GM12878 (cell line): ENCODE results near the gene PAF1. TPM values are rescaled to one million over a fixed set of nuclear protein-coding genes. Genes with fewer than 3 reads are reported as not detected.

Experiments used
- ATAC-seq: fragments of 200-7000 bp; cut with Tn5 transposase; 3 replicates; pipeline ENCODE4 v1.9.1; 2020; ENCODE audit warnings: mild to moderate bottlenecking, moderate library complexity
- BruUV-seq: library from RNA; stranded (reverse); fragments of 400-500 nt; replicated peaks from 2 replicates; lab custom pipeline; 2021; lab: Mats Ljungman, UMichigan
- CTCF ChIA-PET: fragments of 300-600 bp; sonication (Branson Sonifier 250); formaldehyde crosslinking; extraction: SDS; loops from one replicate; lab custom pipeline; 2021; ENCODE audit warnings: inconsistent platforms; lab: Yijun Ruan, JAX
- POLR2A ChIA-PET: fragments of 350-600 bp; formaldehyde crosslinking; extraction: SDS; loops from one replicate; lab custom pipeline; 2021; ENCODE audit warnings: inconsistent platforms; lab: Charles Lee
- RAD21 ChIA-PET: fragments of 300-600 bp; sonication (Branson Sonifier 250); formaldehyde crosslinking; loops from one replicate; lab custom pipeline; 2023; ENCODE audit warnings: antibody characterized with exemption; ENCODE audit not compliant: unreplicated experiment; lab: Charles Lee
- SMC1A ChIA-PET: fragments of 300-600 bp; sonication (Branson Sonifier 250); formaldehyde crosslinking; loops from one replicate; lab custom pipeline; 2023; ENCODE audit not compliant: unreplicated experiment, uncharacterized antibody; lab: Charles Lee
- DNase-seq: peaks from one replicate; pipeline ENCODE4 v3.0.0-alpha.2; 2011; ENCODE audit warnings: low read depth, low spot score
- FAIRE-seq: peaks from 3 replicates; lab custom pipeline; 2011; peaks lifted over from hg19 to GRCh38; lab: Jason Lieb, UNC
- H2AFZ ChIP-seq: 2 replicates; pipeline ENCODE4 v1.6.0; 2011; ENCODE audit warnings: low read depth, low read length, control low read depth; ENCODE audit not compliant: control insufficient read depth
- H3K27ac ChIP-seq: 2 replicates; pipeline ENCODE4 v1.5.1; 2011; ENCODE audit warnings: control low read depth; ENCODE audit not compliant: control insufficient read depth, insufficient read depth
- H3K27me3 ChIP-seq, 2 experiments: replicated peaks in 1 of 2; 2 replicates each; pipeline versions ENCODE4 v1.6.0 to v1.6.1; 2011; ENCODE audit warnings: low read length in 1 of 2; ENCODE audit not compliant: control insufficient read depth in 2 of 2, insufficient read depth in 2 of 2
- H3K36me3 ChIP-seq, 2 experiments: 2 replicates each; pipeline ENCODE4 v1.5.1; 2011; ENCODE audit warnings: low read length in 1 of 2; ENCODE audit not compliant: control insufficient read depth in 2 of 2, insufficient read depth in 2 of 2
- H3K4me1 ChIP-seq: 2 replicates; pipeline ENCODE4 v1.6.1; 2011; ENCODE audit warnings: mild to moderate bottlenecking, low read length, moderate library complexity, mixed read lengths; ENCODE audit not compliant: control insufficient read depth, insufficient read depth
- H3K4me2 ChIP-seq: 2 replicates; pipeline ENCODE4 v1.6.0; 2011; ENCODE audit warnings: control low read depth; ENCODE audit not compliant: control insufficient read depth, insufficient read depth
- H3K4me3 ChIP-seq: fragments of 200-600 bp; sonication (generic); 2 replicates; pipeline ENCODE4 v1.5.1; 2016
- H3K79me2 ChIP-seq: 2 replicates; pipeline ENCODE4 v1.6.0; 2011; ENCODE audit warnings: low read length; ENCODE audit not compliant: control insufficient read depth, insufficient read depth
- H3K9ac ChIP-seq: 2 replicates; pipeline ENCODE4 v1.8.0; 2011; ENCODE audit warnings: low read length, control low read depth, mixed read lengths; ENCODE audit not compliant: control insufficient read depth, insufficient read depth
- H3K9me3 ChIP-seq: replicated peaks from 3 replicates; pipeline ENCODE4 v1.5.1; 2011; ENCODE audit warnings: mild to moderate bottlenecking, low read length; ENCODE audit not compliant: control insufficient read depth, insufficient read depth
- H4K20me1 ChIP-seq: 2 replicates; pipeline ENCODE4 v1.6.0; 2011; ENCODE audit not compliant: control insufficient read depth, insufficient read depth
- CBX5 ChIP-seq: sonication (generic); IDR thresholded peaks from 2 replicates; pipeline ENCODE4 v1.6.1; 2016; ENCODE audit warnings: low read depth, moderate library complexity, mild to moderate bottlenecking, inconsistent platforms
- CHD4 ChIP-seq: fragments of 200-600 bp; sonication (generic); IDR thresholded peaks from 2 replicates; pipeline ENCODE4 v1.6.1; 2016; ENCODE audit warnings: mild to moderate bottlenecking
- IRF4 ChIP-seq: IDR thresholded peaks from 2 replicates; pipeline ENCODE4 v1.6.1; 2011; ENCODE audit warnings: low read depth, low read length
- KLF5 ChIP-seq: fragments of 450-650 bp; IDR thresholded peaks from 2 replicates; pipeline ENCODE4 v1.6.1; 2014; ENCODE audit warnings: mild to moderate bottlenecking; ENCODE audit not compliant: partially characterized antibody
- ZNF207 ChIP-seq: fragments of 450-650 bp; IDR thresholded peaks from 2 replicates; pipeline ENCODE4 v1.6.1; 2014; ENCODE audit warnings: antibody characterized with exemption, mild to moderate bottlenecking, borderline replicate concordance
- WGBS: methylation state at CpG from one replicate; pipeline ENCODE4 v1.1.6; 2016; ENCODE audit warnings: low lambda C conversion rate; ENCODE audit not compliant: insufficient replicate concordance, insufficient coverage; ENCODE audit errors: missing lambda C conversion rate; 5-methylcytosine and 5-hydroxymethylcytosine counted together
- in situ Hi-C: fragments of 300-500 bp; cut with MboI; formaldehyde crosslinking; loops from 9 replicates; pipeline ENCODE4 v1.14.3; 2018; ENCODE audit warnings: mixed read lengths
- intact Hi-C: fragments of 100-400 bp; cut with micrococcal nuclease; formaldehyde crosslinking; loops from one replicate; pipeline ENCODE4 v1.14.2; 2022; ENCODE audit not compliant: unreplicated experiment
- polyA plus RNA-seq, 11 experiments: library from polyadenylated mRNA; depleted of rRNA in 4 of 11; unstranded in 6 of 11; stranded (reverse) in 5 of 11; fragments of >200 nt; fragmentation: Nextera tagmentation in 4 of 11; fragmentation: Illumina TruSeq in 1 of 11; extraction: Ambion mirVana in 4 of 11; extraction: Trizol in 1 of 11; gene quantifications; 1 replicate in 1 of 11; 2 replicates in 10 of 11; pipeline versions ENCODE4 v1.2.1 to v1.2.3, GENCODE V29; 2011 to 2016; ENCODE audit warnings: inconsistent platforms in 2 of 11, missing spikeins in 2 of 11, low read depth in 1 of 11
- total RNA-seq, 4 experiments: library from RNA; depleted of rRNA in 3 of 4; stranded (reverse); fragments of >200 nt in 3 of 4; fragmentation: Illumina TruSeq in 1 of 4; extraction: Trizol in 1 of 4; gene quantifications; 2 replicates each; pipeline versions ENCODE4 v1.2.1 to v1.2.3, GENCODE V29; 2013 to 2021
- TF ChIP-seq, protein P1 (sequence below): fragments of 450-650 bp; formaldehyde crosslinking; IDR thresholded peaks from 2 replicates; pipeline ENCODE4 v1.5.0; 2022; ENCODE audit warnings: mild to moderate bottlenecking, missing genetic modification characterization
- TF ChIP-seq, protein P2 (sequence below): IDR thresholded peaks from 2 replicates; pipeline ENCODE4 v1.6.1; 2012; ENCODE audit warnings: mild to moderate bottlenecking, low read depth, low read length
- TF ChIP-seq, protein P3 (sequence below): IDR thresholded peaks from 2 replicates; pipeline ENCODE4 v1.6.1; 2011; ENCODE audit warnings: low read depth, mild to moderate bottlenecking, low read length, moderate library complexity, borderline replicate concordance; ENCODE audit errors: extremely low read depth

PAF1 gene
- total and polyA plus RNA-seq, 10 of the 15 experiments (the other 5 are each of a cell fraction or from before 2014, with no cell fraction given): 1.7 to 45.8 (median 39.6) TPM

DNA sequence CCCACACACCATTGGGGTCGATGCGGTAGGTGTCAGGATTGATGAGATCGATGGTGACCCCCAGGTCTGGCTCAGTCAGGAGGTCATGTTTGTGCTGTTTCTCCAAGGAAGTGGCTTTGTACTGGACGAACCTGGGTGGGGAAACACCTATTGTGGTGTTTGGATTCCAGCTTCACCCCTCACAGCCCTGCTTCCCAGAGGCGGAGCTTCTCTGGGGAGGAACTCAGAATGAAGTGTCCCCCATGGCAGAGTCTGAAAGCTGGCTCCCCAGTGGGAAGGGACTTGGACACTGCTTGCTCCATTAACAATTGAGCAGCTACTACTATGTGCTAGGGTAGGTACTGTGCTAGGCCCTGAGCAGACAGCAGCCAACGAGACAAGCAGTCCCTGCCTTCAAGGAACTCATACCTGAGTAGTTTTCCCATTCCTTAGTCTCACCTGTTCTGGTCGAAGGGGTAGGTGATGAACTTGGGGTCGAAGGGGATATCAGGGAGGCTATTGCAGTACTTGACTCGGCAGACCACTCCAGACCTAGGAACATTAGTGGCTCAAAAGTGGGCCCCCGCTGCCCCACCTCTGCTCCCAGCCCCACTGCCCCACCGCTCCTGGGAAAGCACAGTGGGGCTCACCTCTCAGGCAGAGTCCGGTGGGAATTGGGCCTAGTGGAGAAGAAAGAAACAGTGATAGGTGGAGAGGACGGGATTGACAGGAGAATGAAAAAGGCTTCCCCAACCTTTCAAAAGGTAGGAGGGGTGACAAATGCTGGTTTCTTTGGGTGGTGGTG lies 1.1 kb downstream of the PAF1 start:
- no peak for FAIRE-seq
- RAD21 ChIA-PET: interaction anchor here (1.6 kb wide), 1 partner anchor 54 kb away, joined by 6 read pairs; the partner anchor contains the start of gene GMFG

More for the DNA sequence above, 1.1 kb downstream of the PAF1 start:
- TF ChIP-seq, protein P1, sequence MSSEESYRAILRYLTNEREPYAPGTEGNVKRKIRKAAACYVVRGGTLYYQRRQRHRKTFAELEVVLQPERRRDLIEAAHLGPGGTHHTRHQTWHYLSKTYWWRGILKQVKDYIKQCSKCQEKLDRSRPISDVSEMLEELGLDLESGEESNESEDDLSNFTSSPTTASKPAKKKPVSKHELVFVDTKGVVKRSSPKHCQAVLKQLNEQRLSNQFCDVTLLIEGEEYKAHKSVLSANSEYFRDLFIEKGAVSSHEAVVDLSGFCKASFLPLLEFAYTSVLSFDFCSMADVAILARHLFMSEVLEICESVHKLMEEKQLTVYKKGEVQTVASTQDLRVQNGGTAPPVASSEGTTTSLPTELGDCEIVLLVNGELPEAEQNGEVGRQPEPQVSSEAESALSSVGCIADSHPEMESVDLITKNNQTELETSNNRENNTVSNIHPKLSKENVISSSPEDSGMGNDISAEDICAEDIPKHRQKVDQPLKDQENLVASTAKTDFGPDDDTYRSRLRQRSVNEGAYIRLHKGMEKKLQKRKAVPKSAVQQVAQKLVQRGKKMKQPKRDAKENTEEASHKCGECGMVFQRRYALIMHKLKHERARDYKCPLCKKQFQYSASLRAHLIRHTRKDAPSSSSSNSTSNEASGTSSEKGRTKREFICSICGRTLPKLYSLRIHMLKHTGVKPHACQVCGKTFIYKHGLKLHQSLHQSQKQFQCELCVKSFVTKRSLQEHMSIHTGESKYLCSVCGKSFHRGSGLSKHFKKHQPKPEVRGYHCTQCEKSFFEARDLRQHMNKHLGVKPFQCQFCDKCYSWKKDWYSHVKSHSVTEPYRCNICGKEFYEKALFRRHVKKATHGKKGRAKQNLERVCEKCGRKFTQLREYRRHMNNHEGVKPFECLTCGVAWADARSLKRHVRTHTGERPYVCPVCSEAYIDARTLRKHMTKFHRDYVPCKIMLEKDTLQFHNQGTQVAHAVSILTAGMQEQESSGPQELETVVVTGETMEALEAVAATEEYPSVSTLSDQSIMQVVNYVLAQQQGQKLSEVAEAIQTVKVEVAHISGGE (CRISPR knock-in tag): no peak
- TF ChIP-seq, protein P2, sequence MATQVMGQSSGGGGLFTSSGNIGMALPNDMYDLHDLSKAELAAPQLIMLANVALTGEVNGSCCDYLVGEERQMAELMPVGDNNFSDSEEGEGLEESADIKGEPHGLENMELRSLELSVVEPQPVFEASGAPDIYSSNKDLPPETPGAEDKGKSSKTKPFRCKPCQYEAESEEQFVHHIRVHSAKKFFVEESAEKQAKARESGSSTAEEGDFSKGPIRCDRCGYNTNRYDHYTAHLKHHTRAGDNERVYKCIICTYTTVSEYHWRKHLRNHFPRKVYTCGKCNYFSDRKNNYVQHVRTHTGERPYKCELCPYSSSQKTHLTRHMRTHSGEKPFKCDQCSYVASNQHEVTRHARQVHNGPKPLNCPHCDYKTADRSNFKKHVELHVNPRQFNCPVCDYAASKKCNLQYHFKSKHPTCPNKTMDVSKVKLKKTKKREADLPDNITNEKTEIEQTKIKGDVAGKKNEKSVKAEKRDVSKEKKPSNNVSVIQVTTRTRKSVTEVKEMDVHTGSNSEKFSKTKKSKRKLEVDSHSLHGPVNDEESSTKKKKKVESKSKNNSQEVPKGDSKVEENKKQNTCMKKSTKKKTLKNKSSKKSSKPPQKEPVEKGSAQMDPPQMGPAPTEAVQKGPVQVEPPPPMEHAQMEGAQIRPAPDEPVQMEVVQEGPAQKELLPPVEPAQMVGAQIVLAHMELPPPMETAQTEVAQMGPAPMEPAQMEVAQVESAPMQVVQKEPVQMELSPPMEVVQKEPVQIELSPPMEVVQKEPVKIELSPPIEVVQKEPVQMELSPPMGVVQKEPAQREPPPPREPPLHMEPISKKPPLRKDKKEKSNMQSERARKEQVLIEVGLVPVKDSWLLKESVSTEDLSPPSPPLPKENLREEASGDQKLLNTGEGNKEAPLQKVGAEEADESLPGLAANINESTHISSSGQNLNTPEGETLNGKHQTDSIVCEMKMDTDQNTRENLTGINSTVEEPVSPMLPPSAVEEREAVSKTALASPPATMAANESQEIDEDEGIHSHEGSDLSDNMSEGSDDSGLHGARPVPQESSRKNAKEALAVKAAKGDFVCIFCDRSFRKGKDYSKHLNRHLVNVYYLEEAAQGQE: no peak
- TF ChIP-seq ZNF207 (no peak), KLF5 (no peak), IRF4 (no peak), CBX5 (no peak), CHD4 (no peak)
- TF ChIP-seq, protein P3, sequence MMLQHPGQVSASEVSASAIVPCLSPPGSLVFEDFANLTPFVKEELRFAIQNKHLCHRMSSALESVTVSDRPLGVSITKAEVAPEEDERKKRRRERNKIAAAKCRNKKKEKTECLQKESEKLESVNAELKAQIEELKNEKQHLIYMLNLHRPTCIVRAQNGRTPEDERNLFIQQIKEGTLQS: no peak
- H3K27ac ChIP-seq: peak overlapping the region; percentile 96
- H3K4me2 ChIP-seq: peak overlapping the region; percentile 83
- H3K27me3 ChIP-seq: no peaks in the 10 kb centered on the region
- H4K20me1 ChIP-seq: no peaks in the 10 kb centered on the region
- H3K4me1 ChIP-seq: peaks cover 10% of the 10 kb centered on the region
- DNase-seq: no peak
- no peak for ATAC-seq
- peak overlapping the region; percentile 95 for H3K9ac ChIP-seq
- H3K4me3 ChIP-seq: peak overlapping the region; percentile 99
- intact Hi-C loops: loop anchor here (2.0 kb wide), 2 partner anchors 47 to 55 kb away; partner anchors contain the start of genes SAMD4B and SUPT5H
- H3K9me3 ChIP-seq: no peaks in the 10 kb centered on the region
- peaks cover 28% of the 10 kb centered on the region for H3K79me2 ChIP-seq
- H2AFZ ChIP-seq: no peak overlapping the region
- WGBS: 55% methylated on average over 13 of the region's 13 CpGs
- peaks cover 5 to 32% of the 10 kb centered on the region in 2 experiments for H3K36me3 ChIP-seq
- in situ Hi-C loops: no loop called here
- POLR2A ChIA-PET: no interaction called here
- CTCF ChIA-PET: interaction anchor here (2.3 kb wide), 1 partner anchor 39 kb away, joined by 7 read pairs; no protein-coding TSS in a partner anchor
- BruUV-seq: no TSS peak
- SMC1A ChIA-PET: interaction anchor here (1.8 kb wide), 1 partner anchor 22 kb away, joined by 12 read pairs; no protein-coding TSS in a partner anchor
